MM.1S (cell line): ENCODE measurements around the gene KIF5A.

Source experiments
- DNase-seq: peaks from one replicate; pipeline ENCODE4 v3.0.0-alpha.2; 2015
- H2AFZ ChIP-seq: fragments of 300-600 bp; sonication (generic); 2 replicates; pipeline ENCODE4 v1.6.0; 2016; ENCODE audit warnings: antibody characterized with exemption, low read length
- H3F3A ChIP-seq: fragments of 300-600 bp; sonication (generic); 2 replicates; pipeline ENCODE4 v1.6.1; 2016; ENCODE audit warnings: mild to moderate bottlenecking, antibody characterized with exemption, low read length, moderate library complexity, mixed read lengths; ENCODE audit not compliant: insufficient read depth
- H3K27ac ChIP-seq: fragments of 300-600 bp; sonication (generic); 2 replicates; pipeline ENCODE4 v1.5.1; 2016; ENCODE audit warnings: mild to moderate bottlenecking, low read length
- H3K27me3 ChIP-seq: fragments of 300-600 bp; sonication (generic); replicated peaks from 2 replicates; pipeline ENCODE4 v1.6.0; 2016; ENCODE audit warnings: low read length; ENCODE audit not compliant: insufficient read depth
- H3K36me3 ChIP-seq: fragments of 300-600 bp; sonication (generic); replicated peaks from 2 replicates; pipeline ENCODE4 v1.6.1; 2016; ENCODE audit warnings: mild to moderate bottlenecking, low read length, mixed read lengths; ENCODE audit not compliant: insufficient read depth
- H3K4me1 ChIP-seq: fragments of 300-600 bp; sonication (generic); 2 replicates; pipeline ENCODE4 v1.6.1; 2016; ENCODE audit warnings: low read length, mixed read lengths
- H3K4me2 ChIP-seq: fragments of 300-600 bp; sonication (generic); 2 replicates; pipeline ENCODE4 v1.6.0; 2016; ENCODE audit warnings: low read depth, low read length
- H3K4me3 ChIP-seq: fragments of 300-600 bp; sonication (generic); 2 replicates; pipeline ENCODE4 v1.5.1; 2016; ENCODE audit warnings: low read length, mixed read lengths
- H3K79me2 ChIP-seq: fragments of 300-600 bp; sonication (generic); 2 replicates; pipeline ENCODE4 v1.6.1; 2016; ENCODE audit warnings: mixed run types, low read length, mixed read lengths
- H3K9ac ChIP-seq: fragments of 300-600 bp; sonication (generic); 2 replicates; pipeline ENCODE4 v1.6.1; 2016; ENCODE audit warnings: low read length, mixed read lengths
- H3K9me2 ChIP-seq: fragments of 300-600 bp; sonication (generic); replicated peaks from 2 replicates; pipeline ENCODE4 v1.6.1; 2016; ENCODE audit warnings: mild to moderate bottlenecking, low read length, mixed read lengths; ENCODE audit not compliant: insufficient read depth
- H3K9me3 ChIP-seq: fragments of 300-600 bp; sonication (generic); replicated peaks from 2 replicates; pipeline ENCODE4 v1.6.1; 2016; ENCODE audit warnings: mild to moderate bottlenecking, low read length, mixed read lengths; ENCODE audit not compliant: insufficient read depth
- H4K20me1 ChIP-seq: fragments of 300-600 bp; sonication (generic); 2 replicates; pipeline ENCODE4 v1.6.1; 2016; ENCODE audit warnings: mild to moderate bottlenecking, low read length, moderate library complexity, mixed read lengths; ENCODE audit not compliant: insufficient read depth
- EZH2 ChIP-seq: fragments of 300-600 bp; sonication (generic); optimal IDR thresholded peaks from 2 replicates; pipeline ENCODE3; 2017; ENCODE audit warnings: low read depth, mild to moderate bottlenecking, antibody characterized with exemption, low read length, mixed read lengths
- EZH2phosphoT487 ChIP-seq: fragments of 300-600 bp; sonication (generic); IDR thresholded peaks from 2 replicates; pipeline ENCODE4 v1.6.1; 2018; ENCODE audit warnings: antibody characterized with exemption, low read length
- TF ChIP-seq, protein P1 (sequence below): fragments of 300-600 bp; sonication (generic); IDR thresholded peaks from 2 replicates; pipeline ENCODE4 v1.5.1; 2016; ENCODE audit warnings: antibody characterized with exemption, low read length, mixed read lengths

Gene KIF5A

DNA sequence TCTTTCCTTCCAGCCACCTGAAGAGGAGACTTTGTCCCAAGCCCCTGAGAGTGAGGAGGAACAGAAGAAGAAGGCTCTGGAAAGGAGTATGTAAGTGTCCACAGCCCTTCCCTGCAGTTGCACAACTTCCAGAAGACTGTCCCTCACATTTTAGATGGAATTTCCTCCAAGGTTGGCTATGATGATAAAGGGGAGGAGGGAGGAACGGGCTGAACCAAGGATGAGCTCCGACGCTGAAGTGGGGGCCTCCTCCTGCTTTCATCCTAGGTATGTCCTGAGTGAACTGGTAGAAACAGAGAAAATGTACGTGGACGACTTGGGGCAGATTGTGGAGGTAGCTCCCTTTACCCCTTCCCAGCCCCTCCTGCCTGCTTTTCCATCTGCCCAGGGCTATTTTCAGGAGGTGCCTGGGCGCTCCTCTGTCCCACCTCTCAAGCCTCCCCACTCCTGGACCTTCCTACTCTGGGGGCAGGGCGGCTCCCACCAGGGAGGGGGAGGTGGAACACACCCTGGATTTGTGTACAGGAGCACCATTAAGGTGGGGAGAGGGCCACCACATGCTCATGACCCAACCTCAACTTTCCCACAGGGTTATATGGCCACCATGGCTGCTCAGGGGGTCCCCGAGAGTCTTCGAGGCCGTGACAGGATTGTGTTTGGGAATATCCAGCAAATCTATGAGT, 63.7 kb downstream of the KIF5A start:
- no peaks in the 10 kb centered on the region for H3K79me2 ChIP-seq
- no peaks in the 10 kb centered on the region for H3K9me3 ChIP-seq
- peaks cover 8% of the 10 kb centered on the region; the same call in 1 of the 2 replicates for H3K27me3 ChIP-seq
- no peak overlapping the region for H3K4me3 ChIP-seq
- H3F3A ChIP-seq: no peaks in the 10 kb centered on the region; the same call in 1 of the 2 replicates
- peak overlapping the region; percentile 11; the same call in 1 of the 2 replicates for H3K4me2 ChIP-seq
- TF ChIP-seq EZH2: no peak
- TF ChIP-seq EZH2phosphoT487: no peak
- TF ChIP-seq, protein P1, sequence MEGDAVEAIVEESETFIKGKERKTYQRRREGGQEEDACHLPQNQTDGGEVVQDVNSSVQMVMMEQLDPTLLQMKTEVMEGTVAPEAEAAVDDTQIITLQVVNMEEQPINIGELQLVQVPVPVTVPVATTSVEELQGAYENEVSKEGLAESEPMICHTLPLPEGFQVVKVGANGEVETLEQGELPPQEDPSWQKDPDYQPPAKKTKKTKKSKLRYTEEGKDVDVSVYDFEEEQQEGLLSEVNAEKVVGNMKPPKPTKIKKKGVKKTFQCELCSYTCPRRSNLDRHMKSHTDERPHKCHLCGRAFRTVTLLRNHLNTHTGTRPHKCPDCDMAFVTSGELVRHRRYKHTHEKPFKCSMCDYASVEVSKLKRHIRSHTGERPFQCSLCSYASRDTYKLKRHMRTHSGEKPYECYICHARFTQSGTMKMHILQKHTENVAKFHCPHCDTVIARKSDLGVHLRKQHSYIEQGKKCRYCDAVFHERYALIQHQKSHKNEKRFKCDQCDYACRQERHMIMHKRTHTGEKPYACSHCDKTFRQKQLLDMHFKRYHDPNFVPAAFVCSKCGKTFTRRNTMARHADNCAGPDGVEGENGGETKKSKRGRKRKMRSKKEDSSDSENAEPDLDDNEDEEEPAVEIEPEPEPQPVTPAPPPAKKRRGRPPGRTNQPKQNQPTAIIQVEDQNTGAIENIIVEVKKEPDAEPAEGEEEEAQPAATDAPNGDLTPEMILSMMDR: no peak
- H3K27ac ChIP-seq: no peak overlapping the region
- H4K20me1 ChIP-seq: no peaks in the 10 kb centered on the region
- H3K9ac ChIP-seq: no peak overlapping the region
- no peaks in the 10 kb centered on the region for H3K36me3 ChIP-seq
- no peaks in the 10 kb centered on the region for H3K9me2 ChIP-seq
- H2AFZ ChIP-seq: peak overlapping the region; percentile 22; the same call in 1 of the 2 replicates
- peaks cover 5% of the 10 kb centered on the region; the same call in 1 of the 2 replicates for H3K4me1 ChIP-seq
- no peak for DNase-seq

DNA sequence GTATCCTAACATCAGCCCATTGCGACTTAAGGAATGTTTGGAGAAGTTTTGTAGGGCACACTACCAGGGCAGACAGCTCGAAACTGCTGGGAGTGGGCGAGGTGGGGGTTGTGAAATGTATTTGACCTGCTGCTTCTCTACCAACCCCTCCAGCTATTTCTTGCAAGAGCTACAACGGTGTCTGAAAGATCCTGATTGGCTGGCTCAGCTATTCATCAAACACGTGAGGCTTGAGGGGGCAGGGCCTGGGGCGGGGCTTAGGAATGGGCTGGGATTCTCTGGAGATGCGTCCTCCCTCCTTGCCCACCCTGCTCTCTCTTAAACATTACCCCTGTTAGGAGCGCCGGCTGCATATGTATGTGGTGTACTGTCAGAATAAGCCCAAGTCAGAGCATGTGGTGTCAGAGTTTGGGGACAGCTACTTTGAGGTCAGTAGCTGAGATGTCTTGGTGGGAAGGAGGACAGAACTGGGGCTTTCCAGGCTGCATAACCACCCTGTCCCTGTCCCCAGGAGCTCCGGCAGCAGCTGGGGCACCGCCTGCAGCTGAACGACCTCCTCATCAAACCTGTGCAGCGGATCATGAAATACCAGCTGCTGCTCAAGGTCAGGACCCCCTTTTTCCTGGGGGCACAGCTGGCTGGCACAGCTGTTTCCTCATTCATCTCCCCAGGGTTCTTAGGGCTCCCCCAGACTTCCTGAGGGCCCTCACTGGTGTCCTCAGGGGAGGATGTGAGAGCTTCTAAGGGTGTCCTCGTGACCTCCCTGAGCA, 64.5 kb downstream of the KIF5A start:
- Histone ChIP-seq H3K9ac (no peak overlapping the region), H3K79me2 (no peaks in the 10 kb centered on the region), H2AFZ (peak overlapping the region; percentile 22; the same call in 1 of the 2 replicates), H3K4me1 (peaks cover 5% of the 10 kb centered on the region; the same call in 1 of the 2 replicates), H3K4me3 (no peak overlapping the region), H3K9me2 (no peaks in the 10 kb centered on the region), H3K4me2 (peak overlapping the region; percentile 11; the same call in 1 of the 2 replicates), H3K27me3 (peaks cover 15% of the 10 kb centered on the region), H3F3A (no peaks in the 10 kb centered on the region), H3K9me3 (no peaks in the 10 kb centered on the region), H4K20me1 (no peaks in the 10 kb centered on the region), H3K36me3 (no peaks in the 10 kb centered on the region), H3K27ac (no peak overlapping the region)
- DNase-seq: peak; percentile 30
- TF ChIP-seq EZH2 (no peak), EZH2phosphoT487 (no peak)
- TF ChIP-seq, protein P1: no peak

DNA sequence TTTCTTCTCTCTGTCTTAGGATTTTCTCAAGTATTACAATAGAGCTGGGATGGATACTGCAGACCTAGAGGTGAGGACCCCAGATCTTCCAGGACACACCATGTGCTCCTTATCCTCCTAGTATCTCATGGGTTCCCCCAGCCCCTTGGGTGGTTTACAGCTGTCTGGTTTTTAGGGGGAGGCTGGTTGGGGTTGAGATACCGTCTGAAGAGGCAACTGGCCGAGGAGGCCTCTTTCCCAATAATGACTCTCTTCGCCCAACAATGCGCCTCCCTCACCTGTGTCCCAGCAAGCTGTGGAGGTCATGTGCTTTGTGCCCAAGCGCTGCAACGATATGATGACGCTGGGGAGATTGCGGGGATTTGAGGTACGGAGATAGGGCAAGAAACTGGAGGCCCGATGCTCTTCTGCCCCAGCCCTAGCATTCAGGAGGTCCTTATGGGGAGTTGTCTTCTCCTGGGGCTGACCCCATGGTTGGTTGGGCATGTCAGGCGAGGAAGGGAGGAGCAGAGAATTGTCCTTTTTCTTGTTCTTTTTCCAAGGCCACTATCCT, 65.2 kb downstream of the KIF5A start:
- DNase-seq: no peak
- H3K4me1 ChIP-seq: peaks cover 5% of the 10 kb centered on the region; the same call in 1 of the 2 replicates
- no peak overlapping the region for H2AFZ ChIP-seq
- no peak overlapping the region for H3K9ac ChIP-seq
- H3K4me2 ChIP-seq: no peak overlapping the region
- H3K9me2 ChIP-seq: no peaks in the 10 kb centered on the region
- no peak overlapping the region for H3K27ac ChIP-seq
- TF ChIP-seq EZH2 (no peak), EZH2phosphoT487 (no peak)
- TF ChIP-seq, protein P1: no peak
- peaks cover 21% of the 10 kb centered on the region for H3K27me3 ChIP-seq
- no peaks in the 10 kb centered on the region for H3K9me3 ChIP-seq
- no peak overlapping the region for H3K4me3 ChIP-seq
- H3K36me3 ChIP-seq: no peaks in the 10 kb centered on the region
- H4K20me1 ChIP-seq: no peaks in the 10 kb centered on the region
- no peaks in the 10 kb centered on the region for H3F3A ChIP-seq
- H3K79me2 ChIP-seq: no peaks in the 10 kb centered on the region
